Mucosa of rectum (tissue), 2 donors: ENCODE results near the gene MED10.
A peak's percentile ranks its signal among the peaks of the same experiment; 100 is the strongest.

Experiments
- H3K27ac ChIP-seq, 2 donors: one replicate each; pipeline ENCODE4 v1.7.0; 2013; ENCODE audit warnings: inconsistent platforms in 2 of 2, low read depth in 2 of 2, low read length in 2 of 2
- H3K27me3 ChIP-seq, 2 donors: one replicate each; pipeline ENCODE4 v1.7.0; 2013; ENCODE audit warnings: low read length in 2 of 2; ENCODE audit not compliant: control insufficient read depth in 2 of 2, insufficient read depth in 2 of 2
- H3K36me3 ChIP-seq, 2 donors: one replicate each; pipeline ENCODE4 v1.7.0; 2013; ENCODE audit warnings: low read length in 2 of 2; ENCODE audit not compliant: control insufficient read depth in 2 of 2, insufficient read depth in 2 of 2
- H3K4me1 ChIP-seq, 2 donors: one replicate each; pipeline ENCODE4 v1.7.0; 2013; ENCODE audit warnings: low read length in 2 of 2, mild to moderate bottlenecking in 1 of 2; ENCODE audit not compliant: control insufficient read depth in 2 of 2, insufficient read depth in 2 of 2
- H3K4me3 ChIP-seq, 2 donors: one replicate each; pipeline ENCODE4 v1.7.0; 2013; ENCODE audit warnings: low read length in 2 of 2
- H3K9ac ChIP-seq, 2 donors: one replicate each; pipeline ENCODE4 v1.7.0; 2013; ENCODE audit warnings: low read length in 2 of 2, low read depth in 1 of 2, mild to moderate bottlenecking in 1 of 2
- H3K9me3 ChIP-seq, 2 donors: one replicate each; pipeline ENCODE4 v1.7.0; 2013; ENCODE audit warnings: low read length in 2 of 2; ENCODE audit not compliant: control insufficient read depth in 2 of 2
- donor health status: healthy.
- donor health status: Normal muscosa, but diverticular disease.

MED10 gene

GRCh38 chr5:6377905-6378765, at the start of gene MED10:
Gene MED10, minus strand, starts transcription at chr5:6378547. Its CDS starts 64 bp downstream, at chr5:6378483.
- Histone ChIP-seq H3K9ac (peak within 1 kb of the TSS; percentile 81 to 90), H3K4me1 (peaks cover 5 to 9% of the 10 kb centered on the region in 2 donors), H3K36me3 (peaks cover 24 to 39% of the 10 kb centered on the region in 2 donors)

GRCh38 chr5:6427694-6428093, 49.3 kb upstream of the MED10 start:
- no peak overlapping the region for H3K4me3 ChIP-seq
- no peaks in the 10 kb centered on the region for H3K36me3 ChIP-seq
- peaks cover 0 to 3% of the 10 kb centered on the region in 2 donors for H3K27me3 ChIP-seq
- H3K9ac ChIP-seq = no peak overlapping the region
- no peaks in the 10 kb centered on the region for H3K9me3 ChIP-seq
- H3K4me1 ChIP-seq = no peaks in the 10 kb centered on the region
- no peak overlapping the region for H3K27ac ChIP-seq

More at GRCh38 chr5:6377905-6378765, at the start of gene MED10:
- Histone ChIP-seq H3K27ac (peak within 1 kb of the TSS; percentile 79 to 88), H3K27me3 (peaks cover 0 to under 1% of the 10 kb centered on the region in 2 donors), H3K4me3 (peak within 1 kb of the TSS; percentile 89 to 93), H3K9me3 (no peaks in the 10 kb centered on the region)

GRCh38 chr5:6424700-6425099, 46.4 kb upstream of the MED10 start:
- H3K27ac ChIP-seq = no peak overlapping the region
- no peak overlapping the region for H3K4me3 ChIP-seq
- no peaks in the 10 kb centered on the region for H3K4me1 ChIP-seq
- H3K9me3 ChIP-seq = no peaks in the 10 kb centered on the region
- H3K36me3 ChIP-seq = no peaks in the 10 kb centered on the region
- H3K27me3 ChIP-seq = peaks cover 3% of the 10 kb centered on the region in 2 donors
- H3K9ac ChIP-seq = no peak overlapping the region

GRCh38 chr5:6424110-6424659, 45.8 kb upstream of the MED10 start:
- Histone ChIP-seq H3K4me1 (no peaks in the 10 kb centered on the region), H3K9me3 (no peaks in the 10 kb centered on the region), H3K9ac (no peak overlapping the region), H3K36me3 (no peaks in the 10 kb centered on the region), H3K27me3 (peaks cover 3% of the 10 kb centered on the region in 2 donors), H3K27ac (no peak overlapping the region), H3K4me3 (no peak overlapping the region)

- H3K27ac ChIP-seq = no peak overlapping the region
- no peaks in the 10 kb centered on the region for H3K9me3 ChIP-seq
- no peak overlapping the region for H3K4me3 ChIP-seq
- no peaks in the 10 kb centered on the region for H3K4me1 ChIP-seq
- no peaks in the 10 kb centered on the region for H3K36me3 ChIP-seq
- peaks cover 3% of the 10 kb centered on the region in 2 donors for H3K27me3 ChIP-seq
- H3K9ac ChIP-seq = no peak overlapping the region
Observed at GRCh38 chr5:6423327-6424109, 45.2 kb upstream of the MED10 start.

GRCh38 chr5:6419340-6419852, 41.0 kb upstream of the MED10 start:
- Histone ChIP-seq H3K27ac (no peak overlapping the region), H3K27me3 (peaks cover 3% of the 10 kb centered on the region in 2 donors), H3K4me1 (no peaks in the 10 kb centered on the region), H3K9me3 (no peaks in the 10 kb centered on the region), H3K36me3 (no peaks in the 10 kb centered on the region), H3K9ac (no peak overlapping the region), H3K4me3 (no peak overlapping the region)

- Histone ChIP-seq H3K4me3 (no peak overlapping the region), H3K9ac (no peak overlapping the region), H3K36me3 (no peaks in the 10 kb centered on the region), H3K27ac (no peak overlapping the region), H3K27me3 (peaks cover under 1 to 3% of the 10 kb centered on the region in 2 donors), H3K9me3 (no peaks in the 10 kb centered on the region), H3K4me1 (no peaks in the 10 kb centered on the region)
Observed at GRCh38 chr5:6418679-6419276, 40.4 kb upstream of the MED10 start.

GRCh38 chr5:6417657-6418056, 39.3 kb upstream of the MED10 start:
- H3K36me3 ChIP-seq = no peaks in the 10 kb centered on the region
- no peak overlapping the region for H3K27ac ChIP-seq
- H3K9me3 ChIP-seq = no peaks in the 10 kb centered on the region

GRCh38 chr5:6412811-6413210, 34.5 kb upstream of the MED10 start:
- H3K9ac ChIP-seq = no peak overlapping the region
- no peaks in the 10 kb centered on the region for H3K36me3 ChIP-seq
- H3K9me3 ChIP-seq = no peaks in the 10 kb centered on the region
- H3K27me3 ChIP-seq = no peaks in the 10 kb centered on the region
- H3K27ac ChIP-seq = no peak overlapping the region
- H3K4me1 ChIP-seq = no peaks in the 10 kb centered on the region
- H3K4me3 ChIP-seq = no peak overlapping the region

More at GRCh38 chr5:6417657-6418056, 39.3 kb upstream of the MED10 start:
- Histone ChIP-seq H3K4me1 (no peaks in the 10 kb centered on the region), H3K27me3 (peaks cover 0 to 3% of the 10 kb centered on the region in 2 donors), H3K9ac (no peak overlapping the region), H3K4me3 (no peak overlapping the region)
